HepG2 (cell line): ENCODE data around the gene ZFTA. TPM values are rescaled to one million over a fixed set of nuclear protein-coding genes. Genes with fewer than 3 reads are reported as not detected.

Source experiments
- ATAC-seq: fragments of 200-7000 bp; cut with Tn5 transposase; 3 replicates; pipeline ENCODE4 v1.9.1; 2020; ENCODE audit warnings: mild to moderate bottlenecking, moderate library complexity
- BruUV-seq: library from RNA; stranded (reverse); fragments of 400-500 nt; replicated peaks from 2 replicates; lab custom pipeline; 2021; lab: Mats Ljungman, UMichigan
- CTCF ChIA-PET: fragments of 300-600 bp; formaldehyde crosslinking; extraction: SDS; loops from one replicate; lab custom pipeline; 2021; ENCODE audit warnings: low total read pairs, inconsistent platforms, low intra/inter-chr PET ratio; lab: Yijun Ruan, JAX
- POLR2A ChIA-PET: fragments of 350-600 bp; sonication (Branson Sonifier 250); formaldehyde crosslinking; loops from one replicate; lab custom pipeline; 2020; ENCODE audit warnings: antibody characterized with exemption, inconsistent platforms; lab: Yijun Ruan, JAX
- DNase-seq: peaks from one replicate; pipeline ENCODE4 v3.0.0-alpha.2; 2015; ENCODE audit warnings: low spot score
- FAIRE-seq: peaks from 3 replicates; lab custom pipeline; 2011; peaks lifted over from hg19 to GRCh38; lab: Jason Lieb, UNC
- H2AFZ ChIP-seq: one replicate; pipeline ENCODE4 v1.6.1; 2011; ENCODE audit warnings: low read length, inconsistent platforms
- H3K27ac ChIP-seq: fragments of 300-600 bp; 3 replicates; pipeline ENCODE4 v1.8.0; 2011; ENCODE audit warnings: mixed run types, mild to moderate bottlenecking, mixed read lengths, low read length, inconsistent platforms; ENCODE audit not compliant: insufficient read depth; ENCODE audit errors: extremely low read length
- H3K27me3 ChIP-seq, 2 experiments: fragments of 200-600 bp in 1 of 2; 2 replicates in 1 of 2; 3 replicates in 1 of 2; pipeline versions ENCODE4 v1.6.0 to v1.8.0; 2011; ENCODE audit warnings: low read length in 2 of 2, mild to moderate bottlenecking in 2 of 2, moderate library complexity in 2 of 2, inconsistent platforms in 1 of 2; ENCODE audit not compliant: insufficient read depth in 2 of 2, control insufficient read depth in 1 of 2
- H3K36me3 ChIP-seq, 2 experiments: fragments of 200-600 bp in 1 of 2; replicated peaks in 1 of 2; 2 replicates in 1 of 2; 3 replicates in 1 of 2; pipeline versions ENCODE4 v1.5.1 to v1.8.0; 2011; ENCODE audit warnings: low read length in 2 of 2, inconsistent platforms in 1 of 2; ENCODE audit not compliant: insufficient read depth in 2 of 2, control insufficient read depth in 1 of 2
- H3K4me1 ChIP-seq: 2 replicates; pipeline ENCODE4 v1.5.1; 2012; ENCODE audit warnings: low read length, inconsistent platforms; ENCODE audit not compliant: insufficient read depth
- H3K4me2 ChIP-seq: 2 replicates; pipeline ENCODE4 v1.6.0; 2011; ENCODE audit warnings: low read depth, low read length, inconsistent platforms
- H3K4me3 ChIP-seq, 3 experiments: fragments of 200-600 bp in 1 of 3; sonication (generic), shearing (Covaris generic) in 1 of 3; replicated peaks in 1 of 3; 2 replicates each; pipeline ENCODE4 v1.5.1; 2011 to 2016; ENCODE audit warnings: low read length in 3 of 3, inconsistent platforms in 2 of 3, low read depth in 2 of 3, mild to moderate bottlenecking in 2 of 3, control low read depth in 1 of 3, mixed read lengths in 1 of 3; ENCODE audit not compliant: insufficient read depth in 1 of 3
- H3K79me2 ChIP-seq: one replicate; pipeline ENCODE4 v1.6.1; 2011; ENCODE audit warnings: low read length, inconsistent platforms; ENCODE audit not compliant: insufficient read depth
- H3K9ac ChIP-seq: 2 replicates; pipeline ENCODE4 v1.6.0; 2011; ENCODE audit warnings: mild to moderate bottlenecking, low read depth, low read length, inconsistent platforms; ENCODE audit not compliant: insufficient read depth
- H3K9me3 ChIP-seq: 2 replicates; pipeline ENCODE4 v1.5.1; 2012; ENCODE audit warnings: mild to moderate bottlenecking, low read length
- H4K20me1 ChIP-seq: 2 replicates; pipeline ENCODE4 v1.6.0; 2011; ENCODE audit warnings: inconsistent platforms, mild to moderate bottlenecking, low read length, moderate library complexity; ENCODE audit not compliant: insufficient read depth
- FOXJ3 ChIP-seq: sonication (generic); formaldehyde crosslinking; IDR thresholded peaks from 2 replicates; pipeline ENCODE4 v1.4.0; 2020; ENCODE audit warnings: missing genetic modification reagents, mild to moderate bottlenecking, borderline replicate concordance
- GABPA ChIP-seq, 2 experiments: IDR thresholded peaks; 2 replicates each; pipeline ENCODE4 v1.6.1; 2011 to 2016; ENCODE audit warnings: low read depth in 2 of 2, low read length in 1 of 2, missing biosample characterization in 1 of 2, missing genetic modification characterization in 1 of 2
- KAT7 ChIP-seq: IDR thresholded peaks from 2 replicates; pipeline ENCODE4 v1.6.1; 2018; ENCODE audit warnings: borderline replicate concordance, missing compliant biosample characterization
- ZNF7 ChIP-seq: IDR thresholded peaks from 2 replicates; pipeline ENCODE4 v1.6.1; 2016; ENCODE audit warnings: missing biosample characterization, missing genetic modification reagents
- WGBS: methylation state at CpG from one replicate; pipeline ENCODE4 v1.1.6; 2017; ENCODE audit warnings: low lambda C conversion rate; 5-methylcytosine and 5-hydroxymethylcytosine counted together
- in situ Hi-C: cut with HindIII; loops from 2 replicates; pipeline ENCODE4 v1.10.0; 2017; ENCODE audit warnings: low pct_unique_long_range_greater_than_20kb; ENCODE audit not compliant: extremely low pct_ligation_motif_present
- intact Hi-C: fragments of 100-400 bp; cut with micrococcal nuclease; formaldehyde crosslinking; loops from one replicate; pipeline ENCODE4 v1.10.0; 2022; ENCODE audit not compliant: unreplicated experiment
- polyA plus RNA-seq, 8 experiments: library from polyadenylated mRNA; depleted of rRNA in 3 of 8; stranded (reverse) in 7 of 8; unstranded in 1 of 8; fragments of >200 nt; fragmentation: Illumina TruSeq in 4 of 8; extraction: Trizol in 4 of 8; gene quantifications; 2 replicates each; pipeline versions ENCODE4 v1.2.1 to v1.2.3, GENCODE V29; 2011 to 2016; ENCODE audit warnings: low read depth in 4 of 8, missing spikeins in 1 of 8, mixed read lengths in 1 of 8; ENCODE audit not compliant: insufficient read depth in 1 of 8
- total RNA-seq, 5 experiments: library from RNA; depleted of rRNA; stranded (reverse); fragments of >200 nt; fragmentation: Illumina TruSeq; extraction: Trizol; gene quantifications; 2 replicates each; pipeline ENCODE4 v1.2.3, GENCODE V29; 2016; ENCODE audit warnings: low read depth in 1 of 5
- TF ChIP-seq, protein P1 (sequence below): sonication (generic); formaldehyde crosslinking; IDR thresholded peaks from 2 replicates; pipeline ENCODE4 v1.9.0; 2021; ENCODE audit warnings: mild to moderate bottlenecking, missing genetic modification reagents
- TF ChIP-seq, protein P2 (sequence below): sonication (generic); formaldehyde crosslinking; IDR thresholded peaks from 2 replicates; pipeline ENCODE4 v1.4.0; 2020; ENCODE audit warnings: mild to moderate bottlenecking, missing genetic modification reagents, borderline replicate concordance

The ZFTA gene
- total and polyA plus RNA-seq, 2 of the 13 experiments (the other 11 are each of a cell fraction or from before 2014, with no cell fraction given): 3.9 to 10.4 TPM

DNA sequence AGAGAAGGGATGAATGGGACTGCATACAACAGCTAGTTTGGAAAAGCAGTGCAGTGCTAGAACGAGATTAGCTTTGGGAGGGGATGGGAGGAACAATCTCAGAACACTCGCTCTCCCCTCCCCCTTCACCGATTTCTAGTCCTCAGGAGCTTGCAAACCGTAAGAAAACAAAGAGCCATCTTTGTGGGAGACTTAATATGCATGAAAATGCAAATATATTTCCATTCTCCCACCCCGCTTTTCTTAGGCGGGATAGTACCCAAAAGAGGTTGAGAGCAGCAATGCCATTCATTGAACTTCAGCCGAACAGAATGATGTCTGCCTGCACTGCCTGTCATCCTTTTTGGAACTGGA lies 45.8 kb upstream of the ZFTA start (continued):
- TF ChIP-seq, protein P1, sequence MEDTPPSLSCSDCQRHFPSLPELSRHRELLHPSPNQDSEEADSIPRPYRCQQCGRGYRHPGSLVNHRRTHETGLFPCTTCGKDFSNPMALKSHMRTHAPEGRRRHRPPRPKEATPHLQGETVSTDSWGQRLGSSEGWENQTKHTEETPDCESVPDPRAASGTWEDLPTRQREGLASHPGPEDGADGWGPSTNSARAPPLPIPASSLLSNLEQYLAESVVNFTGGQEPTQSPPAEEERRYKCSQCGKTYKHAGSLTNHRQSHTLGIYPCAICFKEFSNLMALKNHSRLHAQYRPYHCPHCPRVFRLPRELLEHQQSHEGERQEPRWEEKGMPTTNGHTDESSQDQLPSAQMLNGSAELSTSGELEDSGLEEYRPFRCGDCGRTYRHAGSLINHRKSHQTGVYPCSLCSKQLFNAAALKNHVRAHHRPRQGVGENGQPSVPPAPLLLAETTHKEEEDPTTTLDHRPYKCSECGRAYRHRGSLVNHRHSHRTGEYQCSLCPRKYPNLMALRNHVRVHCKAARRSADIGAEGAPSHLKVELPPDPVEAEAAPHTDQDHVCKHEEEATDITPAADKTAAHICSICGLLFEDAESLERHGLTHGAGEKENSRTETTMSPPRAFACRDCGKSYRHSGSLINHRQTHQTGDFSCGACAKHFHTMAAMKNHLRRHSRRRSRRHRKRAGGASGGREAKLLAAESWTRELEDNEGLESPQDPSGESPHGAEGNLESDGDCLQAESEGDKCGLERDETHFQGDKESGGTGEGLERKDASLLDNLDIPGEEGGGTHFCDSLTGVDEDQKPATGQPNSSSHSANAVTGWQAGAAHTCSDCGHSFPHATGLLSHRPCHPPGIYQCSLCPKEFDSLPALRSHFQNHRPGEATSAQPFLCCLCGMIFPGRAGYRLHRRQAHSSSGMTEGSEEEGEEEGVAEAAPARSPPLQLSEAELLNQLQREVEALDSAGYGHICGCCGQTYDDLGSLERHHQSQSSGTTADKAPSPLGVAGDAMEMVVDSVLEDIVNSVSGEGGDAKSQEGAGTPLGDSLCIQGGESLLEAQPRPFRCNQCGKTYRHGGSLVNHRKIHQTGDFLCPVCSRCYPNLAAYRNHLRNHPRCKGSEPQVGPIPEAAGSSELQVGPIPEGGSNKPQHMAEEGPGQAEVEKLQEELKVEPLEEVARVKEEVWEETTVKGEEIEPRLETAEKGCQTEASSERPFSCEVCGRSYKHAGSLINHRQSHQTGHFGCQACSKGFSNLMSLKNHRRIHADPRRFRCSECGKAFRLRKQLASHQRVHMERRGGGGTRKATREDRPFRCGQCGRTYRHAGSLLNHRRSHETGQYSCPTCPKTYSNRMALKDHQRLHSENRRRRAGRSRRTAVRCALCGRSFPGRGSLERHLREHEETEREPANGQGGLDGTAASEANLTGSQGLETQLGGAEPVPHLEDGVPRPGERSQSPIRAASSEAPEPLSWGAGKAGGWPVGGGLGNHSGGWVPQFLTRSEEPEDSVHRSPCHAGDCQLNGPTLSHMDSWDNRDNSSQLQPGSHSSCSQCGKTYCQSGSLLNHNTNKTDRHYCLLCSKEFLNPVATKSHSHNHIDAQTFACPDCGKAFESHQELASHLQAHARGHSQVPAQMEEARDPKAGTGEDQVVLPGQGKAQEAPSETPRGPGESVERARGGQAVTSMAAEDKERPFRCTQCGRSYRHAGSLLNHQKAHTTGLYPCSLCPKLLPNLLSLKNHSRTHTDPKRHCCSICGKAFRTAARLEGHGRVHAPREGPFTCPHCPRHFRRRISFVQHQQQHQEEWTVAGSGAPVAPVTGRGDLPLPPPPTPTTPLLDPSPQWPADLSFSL (CRISPR knock-in tag): no peak
- TF ChIP-seq, all 625 proteins: peak for 3

DNA sequence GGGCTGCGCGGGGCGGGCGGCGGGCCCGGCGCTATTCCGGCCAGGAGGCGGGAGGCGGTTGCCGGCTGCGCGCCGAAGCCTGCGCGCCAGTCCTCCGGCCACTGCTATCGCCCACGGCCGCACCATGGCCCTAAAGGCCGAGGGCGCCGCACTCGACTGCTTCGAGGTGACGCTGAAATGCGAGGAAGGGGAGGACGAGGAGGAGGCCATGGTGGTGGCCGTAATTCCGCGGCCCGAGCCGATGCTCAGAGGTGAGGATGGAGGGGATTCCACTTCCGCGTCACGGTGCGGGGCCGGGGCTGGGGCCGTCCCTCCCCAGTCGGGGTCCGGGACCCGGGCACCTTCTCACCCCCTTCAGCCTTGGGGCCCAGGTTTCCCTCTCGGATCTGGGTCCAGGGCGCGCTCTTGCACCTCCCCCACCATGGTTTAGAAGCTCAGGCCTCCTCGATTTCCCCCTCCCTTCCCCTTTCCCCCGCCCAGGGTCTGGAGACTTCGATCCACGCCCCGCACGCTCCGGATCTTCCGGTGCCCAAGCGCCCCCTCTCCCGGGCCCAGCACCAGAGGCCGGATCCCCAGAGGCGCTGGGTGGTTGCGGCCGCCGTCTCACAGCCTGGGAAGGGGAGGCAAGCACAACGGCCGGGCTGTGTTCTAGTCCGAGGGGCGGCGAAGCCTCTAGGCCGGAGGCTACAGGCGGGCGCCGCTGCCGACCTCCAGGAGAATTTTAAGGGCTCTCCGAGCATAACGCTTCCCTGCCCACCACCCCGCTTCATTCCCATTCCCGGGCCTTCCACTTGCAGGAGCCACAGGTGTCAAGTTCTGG lies 45.2 kb upstream of the ZFTA start:
- H3K9ac ChIP-seq: peak overlapping the region; percentile 81
- peaks cover 16 to 24% of the 10 kb centered on the region in 2 experiments; a peak in 4 of 5 replicates for H3K36me3 ChIP-seq
- H4K20me1 ChIP-seq: peaks cover 12% of the 10 kb centered on the region
- no peak overlapping the region for H2AFZ ChIP-seq
- BruUV-seq: no TSS peak
- in situ Hi-C loops (no loop called here), intact Hi-C loops (loop anchor here (2.0 kb wide), 1 partner anchor 45 kb away; the partner anchor contains the start of gene ZFTA)
- ATAC-seq (peak; percentile 66), FAIRE-seq (no peak), DNase-seq (no peak)
- peaks cover 41% of the 10 kb centered on the region for H3K79me2 ChIP-seq
- ChIA-PET CTCF (no interaction called here), POLR2A (interaction anchor here (1.0 to 1.2 kb wide), 4 partner anchors 25 to 103 kb away, joined by 3 to 9 read pairs (median 6); partner anchors contain the start of genes MARK2, RCOR2 and ZFTA)
- 0% methylated on average over 24 of the region's 74 CpGs for WGBS
- H3K27me3 ChIP-seq: no peaks in the 10 kb centered on the region
- peak overlapping the region; percentile 85 for H3K4me2 ChIP-seq
- peaks cover 56% of the 10 kb centered on the region for H3K4me1 ChIP-seq
- no peaks in the 10 kb centered on the region for H3K9me3 ChIP-seq
- peak overlapping the region; percentile 72 to 97 (median 95) for H3K4me3 ChIP-seq
- peak overlapping the region; percentile 72 for H3K27ac ChIP-seq
- peak; percentile 82; the same call in 1 of the 2 replicates for TF ChIP-seq KAT7 (CRISPR knock-in tag)
- TF ChIP-seq GABPA (IDR thresholded peaks at IDR 0.05; ENCODE audit: low read depth, low read length): peak; percentile 53
- peak; percentile 85 for TF ChIP-seq GABPA (CRISPR knock-in tag; IDR thresholded peaks at IDR 0.05; ENCODE audit: low read depth)
- no peak for TF ChIP-seq FOXJ3 (CRISPR knock-in tag)
- TF ChIP-seq ZNF7: no peak
- TF ChIP-seq, protein P2, sequence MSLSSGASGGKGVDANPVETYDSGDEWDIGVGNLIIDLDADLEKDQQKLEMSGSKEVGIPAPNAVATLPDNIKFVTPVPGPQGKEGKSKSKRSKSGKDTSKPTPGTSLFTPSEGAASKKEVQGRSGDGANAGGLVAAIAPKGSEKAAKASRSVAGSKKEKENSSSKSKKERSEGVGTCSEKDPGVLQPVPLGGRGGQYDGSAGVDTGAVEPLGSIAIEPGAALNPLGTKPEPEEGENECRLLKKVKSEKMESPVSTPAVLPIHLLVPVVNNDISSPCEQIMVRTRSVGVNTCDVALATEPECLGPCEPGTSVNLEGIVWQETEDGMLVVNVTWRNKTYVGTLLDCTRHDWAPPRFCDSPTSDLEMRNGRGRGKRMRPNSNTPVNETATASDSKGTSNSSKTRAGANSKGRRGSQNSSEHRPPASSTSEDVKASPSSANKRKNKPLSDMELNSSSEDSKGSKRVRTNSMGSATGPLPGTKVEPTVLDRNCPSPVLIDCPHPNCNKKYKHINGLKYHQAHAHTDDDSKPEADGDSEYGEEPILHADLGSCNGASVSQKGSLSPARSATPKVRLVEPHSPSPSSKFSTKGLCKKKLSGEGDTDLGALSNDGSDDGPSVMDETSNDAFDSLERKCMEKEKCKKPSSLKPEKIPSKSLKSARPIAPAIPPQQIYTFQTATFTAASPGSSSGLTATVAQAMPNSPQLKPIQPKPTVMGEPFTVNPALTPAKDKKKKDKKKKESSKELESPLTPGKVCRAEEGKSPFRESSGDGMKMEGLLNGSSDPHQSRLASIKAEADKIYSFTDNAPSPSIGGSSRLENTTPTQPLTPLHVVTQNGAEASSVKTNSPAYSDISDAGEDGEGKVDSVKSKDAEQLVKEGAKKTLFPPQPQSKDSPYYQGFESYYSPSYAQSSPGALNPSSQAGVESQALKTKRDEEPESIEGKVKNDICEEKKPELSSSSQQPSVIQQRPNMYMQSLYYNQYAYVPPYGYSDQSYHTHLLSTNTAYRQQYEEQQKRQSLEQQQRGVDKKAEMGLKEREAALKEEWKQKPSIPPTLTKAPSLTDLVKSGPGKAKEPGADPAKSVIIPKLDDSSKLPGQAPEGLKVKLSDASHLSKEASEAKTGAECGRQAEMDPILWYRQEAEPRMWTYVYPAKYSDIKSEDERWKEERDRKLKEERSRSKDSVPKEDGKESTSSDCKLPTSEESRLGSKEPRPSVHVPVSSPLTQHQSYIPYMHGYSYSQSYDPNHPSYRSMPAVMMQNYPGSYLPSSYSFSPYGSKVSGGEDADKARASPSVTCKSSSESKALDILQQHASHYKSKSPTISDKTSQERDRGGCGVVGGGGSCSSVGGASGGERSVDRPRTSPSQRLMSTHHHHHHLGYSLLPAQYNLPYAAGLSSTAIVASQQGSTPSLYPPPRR (CRISPR knock-in tag): no peak
